Upper lobe of left lung (tissue), 4 donors: Measurements from ENCODE around the gene KCNH8.

Experiments
- CTCF ChIP-seq, 6 experiments: fragments of 450-650 bp in 4 of 6; fragments of 200-600 bp in 2 of 6; sonication (generic) in 2 of 6; IDR thresholded peaks; one replicate each; pipeline ENCODE4 v1.5.1; 2016 to 2019; ENCODE audit warnings: antibody characterized with exemption in 6 of 6
- EP300 ChIP-seq, 4 donors: sonication (generic); formaldehyde crosslinking; IDR thresholded peaks; one replicate each; pipeline ENCODE4 v1.5.1; 2017; ENCODE audit warnings: antibody characterized with exemption in 4 of 4, control low read depth in 2 of 4
- POLR2A ChIP-seq, 4 donors: fragments of 450-650 bp; IDR thresholded peaks; one replicate each; pipeline ENCODE4 v1.5.1; 2016 to 2017; ENCODE audit warnings: antibody characterized with exemption in 4 of 4, mild to moderate bottlenecking in 2 of 4
- POLR2AphosphoS5 ChIP-seq, 2 donors: sonication (generic); formaldehyde crosslinking; IDR thresholded peaks; one replicate each; pipeline ENCODE4 v1.5.1; 2017; ENCODE audit warnings: antibody characterized with exemption in 2 of 2

GRCh38 chr3:19295208-19295607, 146.9 kb downstream of the KCNH8 start:
- TF ChIP-seq CTCF (IDR thresholded peaks at IDR 0.05) (no peak), POLR2A (IDR thresholded peaks at IDR 0.05) (no peak), POLR2AphosphoS5 (IDR thresholded peaks at IDR 0.05) (no peak), EP300 (IDR thresholded peaks at IDR 0.05) (no peak)
